ENCODE data around the gene FBXO41.

- TF ChIP-seq, protein P1, sequence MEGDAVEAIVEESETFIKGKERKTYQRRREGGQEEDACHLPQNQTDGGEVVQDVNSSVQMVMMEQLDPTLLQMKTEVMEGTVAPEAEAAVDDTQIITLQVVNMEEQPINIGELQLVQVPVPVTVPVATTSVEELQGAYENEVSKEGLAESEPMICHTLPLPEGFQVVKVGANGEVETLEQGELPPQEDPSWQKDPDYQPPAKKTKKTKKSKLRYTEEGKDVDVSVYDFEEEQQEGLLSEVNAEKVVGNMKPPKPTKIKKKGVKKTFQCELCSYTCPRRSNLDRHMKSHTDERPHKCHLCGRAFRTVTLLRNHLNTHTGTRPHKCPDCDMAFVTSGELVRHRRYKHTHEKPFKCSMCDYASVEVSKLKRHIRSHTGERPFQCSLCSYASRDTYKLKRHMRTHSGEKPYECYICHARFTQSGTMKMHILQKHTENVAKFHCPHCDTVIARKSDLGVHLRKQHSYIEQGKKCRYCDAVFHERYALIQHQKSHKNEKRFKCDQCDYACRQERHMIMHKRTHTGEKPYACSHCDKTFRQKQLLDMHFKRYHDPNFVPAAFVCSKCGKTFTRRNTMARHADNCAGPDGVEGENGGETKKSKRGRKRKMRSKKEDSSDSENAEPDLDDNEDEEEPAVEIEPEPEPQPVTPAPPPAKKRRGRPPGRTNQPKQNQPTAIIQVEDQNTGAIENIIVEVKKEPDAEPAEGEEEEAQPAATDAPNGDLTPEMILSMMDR (IDR thresholded peaks at IDR 0.05): no peak
- TF ChIP-seq POLR2A (IDR thresholded peaks at IDR 0.05; ENCODE audit: low read depth): no peak
These were observed 6.0 kb upstream of the FBXO41 start for GRCh38 chr2:73290049-73290839.
